Measurements from ENCODE around the gene QSOX2.

Gene QSOX2

GRCh38 chr9:136201609-136202453, 43.8 kb downstream of the QSOX2 start:
- no peak for DNase-seq

DNA sequence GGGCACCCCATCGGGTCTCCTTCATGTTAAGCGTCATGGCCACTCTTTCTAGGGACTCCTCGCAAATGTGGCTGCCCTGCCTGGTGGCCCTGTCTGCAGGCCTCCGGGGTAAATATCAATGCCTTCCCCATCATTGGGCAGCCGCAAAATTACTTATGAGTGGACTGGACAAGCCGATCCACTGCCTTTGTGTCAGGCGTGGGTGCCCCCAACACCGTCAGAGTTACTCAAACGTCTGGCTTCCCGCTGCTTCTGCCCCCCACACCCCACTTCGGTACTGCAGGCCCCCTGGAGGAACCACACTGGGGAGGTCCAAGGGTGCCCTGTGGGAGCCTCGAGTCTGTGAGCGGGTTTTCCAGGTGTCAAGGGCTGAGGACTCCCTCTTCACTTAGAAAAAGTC, 44.4 kb downstream of the QSOX2 start:
- DNase-seq = no peak

- DNase-seq = no peak
Measured at GRCh38 chr9:136200424-136200823, 45.2 kb downstream of the QSOX2 start.

GRCh38 chr9:136199391-136200288, 46.0 kb downstream of the QSOX2 start:
- DNase-seq = no peak

GRCh38 chr9:136198605-136199083, 47.0 kb downstream of the QSOX2 start:
- no peak for DNase-seq

- no peak for DNase-seq
Measured at GRCh38 chr9:136197930-136198604, 47.5 kb downstream of the QSOX2 start.

DNA sequence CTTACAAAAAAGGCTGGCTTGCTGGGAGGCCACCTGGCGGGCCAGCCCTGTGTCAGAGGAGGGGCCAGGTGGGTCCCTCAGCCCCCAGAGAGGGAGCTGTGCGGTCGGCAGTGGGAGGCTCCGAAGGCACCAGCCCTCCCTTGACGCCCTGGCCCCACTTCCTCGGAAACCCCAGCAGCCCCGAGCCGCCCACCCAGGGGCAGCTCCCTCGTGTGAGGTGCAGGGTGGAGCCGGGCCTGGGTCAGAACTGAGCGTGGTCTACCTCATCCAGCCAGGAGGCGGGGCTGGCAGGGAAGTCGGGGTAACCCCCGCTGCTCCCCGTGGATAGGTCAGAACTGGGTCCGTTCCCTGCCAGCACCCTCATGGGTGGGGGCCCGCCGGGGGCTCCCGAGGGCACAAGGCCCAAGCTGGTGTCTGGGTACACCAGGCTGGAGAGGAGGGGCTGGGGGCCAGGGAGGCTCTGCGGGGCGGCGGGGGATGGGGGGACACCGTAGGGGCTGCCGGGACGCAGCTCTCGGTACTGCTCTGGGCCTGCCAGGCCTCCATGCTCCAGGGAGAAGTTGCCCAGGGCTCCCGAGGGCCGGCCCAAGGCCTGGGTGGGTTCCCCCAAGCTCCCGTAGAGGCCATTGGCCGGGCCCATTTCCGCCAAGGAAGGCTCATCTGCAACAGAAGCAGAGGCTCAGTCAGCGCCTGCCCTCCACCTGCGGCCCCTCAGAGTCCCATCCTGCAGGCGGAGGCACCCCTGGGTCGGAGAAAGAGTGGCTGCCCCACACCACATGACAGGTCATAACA, 48.3 kb downstream of the QSOX2 start:
- DNase-seq = no peak

GRCh38 chr9:136196404-136197083, 49.1 kb downstream of the QSOX2 start:
- DNase-seq = no peak

DNA sequence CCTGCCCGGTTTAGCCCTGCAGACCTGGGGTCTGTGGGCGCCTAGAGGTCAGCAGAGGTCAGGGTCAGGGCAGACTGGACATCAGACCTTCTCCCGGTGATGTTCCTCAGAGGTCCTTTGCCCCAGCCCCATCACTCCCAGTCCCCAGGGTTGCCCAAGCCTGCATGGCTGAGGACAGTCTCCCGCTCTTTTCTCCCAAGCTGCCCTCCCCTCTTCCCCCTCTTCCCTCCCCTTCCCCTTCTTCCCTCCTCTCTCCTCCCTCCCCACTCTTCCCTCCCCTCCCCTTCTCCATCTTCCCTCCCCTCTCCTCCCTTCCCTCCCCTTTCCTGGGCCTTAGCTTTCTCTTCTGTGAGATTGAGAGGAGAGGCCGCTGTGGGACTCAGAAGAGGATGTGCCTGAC, 51.1 kb downstream of the QSOX2 start:
- DNase-seq = no peak

DNA sequence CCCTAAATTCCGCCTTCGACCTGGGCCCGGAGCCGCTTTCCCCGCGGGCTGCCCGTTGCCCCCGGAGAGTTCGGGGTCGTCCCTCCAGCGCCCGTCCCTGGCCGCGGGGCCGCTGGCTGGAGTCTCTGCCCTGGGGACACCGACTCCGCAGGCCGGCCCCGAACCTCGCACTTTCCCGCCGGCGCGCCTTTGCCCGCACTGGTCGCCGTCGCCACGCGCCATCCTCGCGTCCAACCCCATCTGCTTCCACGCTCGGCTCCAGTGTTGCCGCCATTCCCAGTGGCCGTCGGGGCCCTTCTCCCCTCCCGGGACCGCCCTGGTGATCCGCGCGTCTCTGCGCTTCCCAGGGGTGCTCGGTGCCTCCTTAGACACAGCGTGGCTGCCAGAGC, 51.7 kb downstream of the QSOX2 start:
- DNase-seq = no peak

DNA sequence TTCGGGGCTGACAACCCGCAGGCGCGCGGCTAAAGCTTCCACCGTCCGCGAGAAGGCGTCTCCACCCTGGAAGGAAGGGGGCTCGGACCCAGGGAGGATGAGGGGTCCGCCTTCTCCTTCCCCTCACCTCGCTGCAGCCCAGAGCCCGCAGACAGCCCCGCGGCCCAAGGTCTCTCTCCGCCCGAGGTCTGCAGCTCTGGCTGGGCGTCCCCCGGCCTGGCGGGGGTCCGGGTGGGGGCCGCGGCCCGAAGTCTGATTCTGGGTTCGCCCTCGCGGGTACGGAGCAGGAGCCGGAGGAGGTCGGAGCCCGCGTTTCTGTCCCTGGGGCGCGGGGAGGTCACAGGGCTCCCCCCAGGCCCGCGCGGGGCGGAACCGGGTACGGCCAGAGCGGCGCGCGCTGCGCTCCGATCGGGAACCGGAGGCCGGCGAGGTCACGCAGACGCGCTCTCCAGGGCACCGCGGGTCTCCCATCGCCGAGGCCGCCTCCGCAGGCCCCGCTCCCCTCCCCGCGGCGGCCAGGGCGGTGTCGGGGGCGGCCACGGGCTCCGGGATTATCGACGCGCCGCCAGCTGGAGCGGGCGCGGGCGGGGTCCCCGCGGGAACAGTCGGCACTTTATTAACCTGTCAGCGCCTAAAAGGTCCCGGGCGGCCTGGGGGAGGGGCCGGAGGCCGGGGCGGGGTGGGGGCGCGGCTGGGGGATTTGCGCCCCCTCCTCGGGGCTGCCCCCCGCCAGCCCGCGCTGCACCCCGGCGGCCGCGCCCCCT, 52.3 kb downstream of the QSOX2 start:
- DNase-seq = no peak

DNA sequence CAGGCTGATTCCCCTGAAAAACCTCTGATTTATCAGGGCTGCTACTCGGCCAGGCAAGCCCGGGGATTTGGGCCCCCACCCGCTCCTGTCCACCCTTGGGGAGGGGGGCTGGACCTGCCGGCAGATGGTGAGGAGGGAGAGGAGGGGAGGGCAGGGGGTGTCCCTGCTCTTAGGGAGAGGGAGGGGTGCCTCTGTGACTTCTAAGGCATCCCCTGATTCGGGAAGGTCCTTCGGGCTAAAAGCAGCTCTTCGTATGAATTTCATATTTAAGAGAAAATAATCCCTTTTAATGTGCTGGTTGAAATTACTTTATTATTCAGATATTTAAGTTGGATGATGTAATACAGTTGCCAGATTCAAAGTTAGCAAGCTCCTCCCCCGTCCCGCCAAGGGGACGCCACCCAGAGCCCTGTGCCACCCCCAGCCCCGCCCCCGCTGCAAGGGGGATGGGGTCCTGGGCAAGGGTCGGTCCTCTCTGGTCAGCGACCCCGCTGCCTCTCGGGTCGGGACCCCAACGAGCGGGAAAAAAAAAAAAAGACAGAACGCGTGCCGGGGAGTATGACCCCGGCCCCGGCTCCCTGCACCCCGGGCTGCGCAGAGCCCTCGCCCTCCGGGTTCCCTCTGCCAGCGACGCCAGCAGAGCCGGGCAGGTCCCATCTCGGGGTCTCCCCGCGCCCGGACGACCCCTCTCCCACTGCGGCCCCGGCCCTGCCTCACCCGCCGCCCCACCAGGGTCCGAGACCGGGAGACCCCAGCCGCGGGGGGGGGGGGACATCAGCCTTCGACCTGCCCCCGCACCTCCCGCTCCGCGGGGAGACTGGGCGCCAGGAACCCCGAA, 53.1 kb downstream of the QSOX2 start:
- no peak for DNase-seq

DNA sequence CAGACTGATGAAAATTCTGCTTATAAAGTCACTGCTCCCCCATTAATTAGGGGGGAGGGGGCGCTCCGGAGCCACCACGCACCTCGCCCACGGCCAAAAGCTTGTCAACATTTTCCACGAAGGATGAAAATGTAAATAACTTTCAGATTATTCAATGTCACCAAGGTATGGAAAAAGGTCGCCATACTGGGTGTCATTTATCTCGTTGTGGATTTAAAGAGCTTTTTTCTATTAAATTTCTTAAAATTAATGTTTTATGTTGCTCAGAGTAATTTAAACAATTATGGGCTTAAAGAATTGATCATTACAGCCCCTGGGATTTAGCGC, 53.7 kb downstream of the QSOX2 start:
- DNase-seq = no peak

- no peak for DNase-seq
Measured at GRCh38 chr9:136191099-136191959, 54.3 kb downstream of the QSOX2 start.

DNA sequence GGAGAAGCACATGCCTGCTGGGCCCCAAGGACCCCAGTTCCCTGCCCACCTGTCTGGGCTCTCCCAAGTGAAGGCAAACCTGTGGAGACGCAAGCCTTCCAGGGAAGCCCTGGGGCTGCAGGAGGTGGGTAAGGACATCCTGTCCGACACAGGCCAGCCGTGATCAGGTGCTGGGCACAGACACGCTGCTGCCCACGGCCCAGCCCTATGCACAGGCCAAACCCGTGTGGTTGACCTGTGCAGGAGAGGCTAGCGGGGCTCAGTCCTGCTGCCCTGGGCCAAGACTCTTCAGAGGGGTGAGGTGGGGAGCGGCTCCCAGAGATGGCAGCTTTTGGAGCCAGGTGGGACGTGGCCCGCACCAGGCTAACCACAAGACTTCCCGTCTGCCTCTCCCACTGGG, 55.0 kb downstream of the QSOX2 start:
- no peak for DNase-seq

GRCh38 chr9:136190237-136190601, 55.4 kb downstream of the QSOX2 start:
- DNase-seq = no peak

GRCh38 chr9:136189394-136190236, 56.0 kb downstream of the QSOX2 start:
- no peak for DNase-seq

All from NCI-H446 treated with DMSO at 0.1 percent for 48 hours (cell line).